GM18499 (cell line): ENCODE data around the gene CAMKK1.
A peak's percentile ranks its signal among the peaks of the same experiment; 100 is the strongest.
"Not testable (repeated sequence)": the region's sequence is repeated elsewhere in the genome, so short reads cannot be mapped to it uniquely, and the experiment has no call there.

ENCODE experiments used
- ATAC-seq: cut with Tn5 transposase; IDR thresholded peaks from one replicate; pipeline ENCODE4 v1.9.1; 2021; ENCODE audit warnings: moderate number of reproducible peaks; ENCODE audit not compliant: insufficient read depth, unreplicated experiment

CAMKK1 gene

DNA sequence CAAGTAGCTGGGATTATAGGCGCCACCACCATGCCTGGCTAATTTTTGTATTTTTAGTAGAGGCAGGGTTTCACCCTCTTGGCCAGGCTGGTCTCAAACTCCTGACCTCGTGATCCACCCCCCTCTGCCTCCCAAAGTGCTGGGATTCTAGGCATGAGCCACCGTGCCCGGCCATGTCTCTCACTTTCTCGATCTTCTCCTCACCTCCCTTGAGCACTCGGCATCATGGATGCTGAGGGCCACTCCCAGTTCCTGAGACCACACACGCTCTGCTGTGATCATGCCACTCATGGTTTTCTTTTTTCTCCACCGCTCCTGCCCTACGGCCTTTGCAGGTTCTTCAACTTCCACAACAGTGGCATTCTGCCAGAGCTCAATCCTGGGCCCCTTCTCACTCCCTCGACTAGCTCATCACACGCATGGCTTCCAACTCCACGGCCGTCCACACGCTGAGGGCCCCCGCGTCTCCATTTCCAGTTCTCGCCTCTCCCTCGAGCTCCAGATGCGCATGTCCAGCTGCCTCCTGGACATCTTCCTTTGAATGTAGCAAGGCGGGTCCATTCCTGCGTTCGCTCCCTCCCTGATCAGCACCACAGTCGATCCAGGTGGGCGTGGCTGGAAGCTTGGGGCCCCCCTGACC is 41.3 kb downstream of the CAMKK1 start:
- ATAC-seq: no peak

DNA sequence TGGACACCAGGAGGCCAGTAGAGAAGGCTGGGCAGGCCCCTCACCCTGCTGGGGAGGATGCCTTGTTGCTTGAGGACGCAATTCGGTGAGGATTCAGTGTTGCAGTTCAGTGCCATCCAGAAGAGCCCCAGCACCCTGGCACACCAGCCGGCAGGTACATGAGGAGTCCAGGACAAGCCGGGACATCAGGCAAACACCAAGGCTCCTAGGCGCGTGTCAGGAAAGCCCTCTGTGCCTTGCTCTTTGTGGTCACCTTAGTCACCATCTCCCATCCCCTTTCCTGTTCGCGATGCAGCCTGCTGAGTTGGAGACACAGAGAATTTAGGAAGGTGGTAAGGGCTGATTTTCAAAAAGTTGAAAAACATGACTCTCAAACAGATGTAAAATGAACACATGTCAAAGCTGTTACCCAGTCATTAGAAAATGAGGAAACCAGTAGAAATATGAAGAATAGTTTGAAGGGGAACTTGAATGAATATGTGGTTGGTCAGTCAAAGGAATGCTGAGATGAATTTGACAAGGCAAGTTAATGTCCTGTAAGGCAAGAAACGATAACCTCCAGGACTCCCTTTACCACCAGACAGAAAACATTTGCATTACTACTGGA is 44.5 kb downstream of the CAMKK1 start:
- ATAC-seq: no peak

DNA sequence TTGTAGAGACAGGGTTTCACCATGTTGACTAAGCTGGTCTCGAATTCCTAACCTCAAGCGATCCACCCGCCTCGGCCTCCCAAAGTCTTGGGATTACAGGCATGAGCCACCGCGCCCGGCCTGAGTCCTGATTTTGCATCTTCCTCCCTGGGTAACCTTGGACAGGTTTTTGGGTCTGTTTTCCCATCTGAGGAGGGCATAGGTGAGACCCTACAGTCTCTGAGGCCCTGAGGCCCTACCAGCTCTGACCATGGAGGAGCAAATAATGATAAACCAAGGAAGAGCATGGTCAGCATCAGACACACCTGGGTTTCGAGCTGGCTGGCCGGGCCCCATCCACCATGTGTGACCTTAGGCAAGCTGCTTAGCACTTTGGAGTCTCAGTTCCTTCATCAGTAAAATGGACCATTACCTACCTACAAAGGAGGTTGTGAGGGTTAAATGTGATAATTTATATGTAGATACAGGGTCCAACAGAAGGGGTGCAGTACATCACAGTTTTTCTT is 45.6 kb downstream of the CAMKK1 start:
- ATAC-seq: no peak

- ATAC-seq: no peak
Measured at GRCh38 chr17:3846437-3847164, 46.3 kb downstream of the CAMKK1 start.

- ATAC-seq: peak; percentile 75
Measured at GRCh38 chr17:3845621-3846436, 47.0 kb downstream of the CAMKK1 start, which contains the start of gene NCBP3. Gene NCBP3 (minus strand): TSS chr17:3846246. CDS start chr17:3846223, 23 bp downstream.

DNA sequence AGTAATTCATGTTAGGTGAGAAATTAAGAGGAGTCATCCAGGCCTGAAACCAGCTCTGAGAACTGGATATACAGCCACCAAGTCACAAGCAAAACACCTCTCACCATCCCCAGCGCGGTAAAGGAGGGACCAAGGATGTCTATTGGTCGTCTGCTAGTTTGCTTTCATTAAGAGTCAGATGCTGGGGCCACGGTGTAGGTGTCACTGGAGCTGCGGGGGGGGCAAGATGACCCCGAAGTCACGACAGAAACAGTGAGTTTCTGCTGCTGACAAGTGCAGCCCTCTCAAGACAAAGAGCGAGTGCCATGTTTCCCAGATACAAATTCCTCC is 47.6 kb downstream of the CAMKK1 start:
- no peak for ATAC-seq

GRCh38 chr17:3844556-3844955 is 48.3 kb downstream of the CAMKK1 start:
- not testable (repeated sequence) for ATAC-seq

- ATAC-seq: no peak
Measured at GRCh38 chr17:3843935-3844516, 48.8 kb downstream of the CAMKK1 start.

DNA sequence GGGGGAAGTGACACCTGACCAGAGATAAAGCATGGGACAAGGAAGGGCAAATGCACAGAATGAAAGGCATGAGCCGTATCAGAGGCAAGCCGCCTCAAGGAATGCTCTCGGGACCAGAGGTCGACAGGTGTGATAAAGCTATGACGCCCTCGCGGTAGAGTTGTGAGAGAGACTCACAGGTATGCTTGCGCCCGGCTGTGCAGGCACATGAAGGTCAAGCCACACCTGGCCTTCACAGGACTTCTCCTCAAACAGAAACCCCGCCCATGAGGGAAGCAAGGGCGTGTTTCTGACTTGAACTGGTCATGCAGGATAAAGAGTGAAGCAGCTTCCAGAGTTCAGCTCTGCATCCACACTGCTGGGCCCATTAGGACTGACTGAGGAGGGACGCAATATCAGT is 54.6 kb downstream of the CAMKK1 start:
- no peak for ATAC-seq

GRCh38 chr17:3836551-3836950 is 56.3 kb downstream of the CAMKK1 start:
- ATAC-seq: no peak

DNA sequence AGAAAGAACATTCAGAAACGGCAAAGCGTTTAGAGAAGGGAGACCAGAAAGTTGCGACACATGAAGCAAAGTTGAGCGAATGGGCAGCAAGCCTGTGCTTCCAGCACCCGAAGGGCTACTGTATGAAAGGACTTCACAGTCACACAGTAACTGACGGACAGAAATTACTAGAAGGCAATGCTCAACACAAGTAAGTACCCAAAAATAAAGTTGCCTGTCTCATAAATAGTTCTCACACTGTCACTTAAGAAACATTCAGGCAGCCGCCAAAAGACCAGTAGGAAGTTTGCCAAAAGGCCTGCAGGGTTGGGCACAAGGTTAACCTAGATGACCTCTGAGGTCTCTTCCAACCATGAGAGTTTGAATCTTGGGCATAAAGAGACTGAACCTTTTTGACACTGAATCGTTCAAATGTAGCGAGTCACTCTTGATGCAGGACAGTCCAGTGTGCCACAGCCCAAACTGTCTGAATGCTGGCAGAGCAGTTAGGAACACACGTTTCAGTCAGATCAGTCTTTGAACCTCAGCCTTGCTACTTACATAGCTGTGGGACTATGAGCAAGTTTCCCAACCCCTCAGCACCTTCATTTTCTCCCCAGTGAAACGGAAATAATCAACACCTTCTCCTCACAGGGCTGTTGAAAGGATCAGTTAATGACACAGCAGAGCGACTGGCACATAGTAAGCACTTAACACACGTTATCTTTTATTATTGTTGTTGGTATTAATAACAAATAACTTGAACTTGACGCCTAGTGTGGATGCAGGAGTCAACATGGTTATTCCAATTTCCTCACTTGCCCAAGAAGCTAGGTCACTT is 57.2 kb downstream of the CAMKK1 start:
- ATAC-seq: no peak

- no peak for ATAC-seq
Measured at GRCh38 chr17:3834811-3835210, 58.0 kb downstream of the CAMKK1 start.

GRCh38 chr17:3828852-3829232 is 64.0 kb downstream of the CAMKK1 start:
- no peak for ATAC-seq

DNA sequence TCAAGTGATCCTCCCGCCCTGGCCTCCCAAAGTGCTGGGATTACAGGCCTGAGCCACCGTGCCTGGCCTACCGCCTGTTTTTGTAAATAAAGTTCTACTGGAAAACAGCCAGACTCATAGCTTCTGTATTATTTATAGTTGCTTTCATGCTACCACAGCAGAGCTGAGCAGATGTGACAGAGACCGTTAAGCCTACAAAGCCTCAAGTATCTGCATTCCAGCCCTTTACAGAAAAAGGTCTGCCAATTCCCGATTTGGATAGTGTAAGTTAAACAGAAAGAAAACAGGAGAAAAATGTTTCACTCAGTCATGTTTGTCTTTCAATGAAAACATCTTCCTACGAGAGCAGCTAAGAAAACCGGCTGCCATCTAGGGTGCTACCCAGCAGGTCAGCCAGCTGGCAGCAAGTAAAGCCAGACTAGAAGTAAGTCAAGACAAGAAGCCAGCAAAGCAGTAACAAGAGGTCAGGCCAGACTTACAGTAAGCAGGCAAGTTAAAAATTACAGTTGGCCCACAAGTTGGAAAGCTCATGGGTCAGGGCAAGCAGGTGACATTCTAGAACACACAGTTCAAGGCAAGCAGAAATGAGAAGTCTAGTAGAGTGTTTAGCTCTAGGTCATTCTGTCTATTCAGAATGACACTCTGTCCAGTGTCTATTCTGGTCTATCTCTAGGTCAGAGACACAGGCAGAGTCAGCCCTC is 64.6 kb downstream of the CAMKK1 start:
- ATAC-seq: no peak

DNA sequence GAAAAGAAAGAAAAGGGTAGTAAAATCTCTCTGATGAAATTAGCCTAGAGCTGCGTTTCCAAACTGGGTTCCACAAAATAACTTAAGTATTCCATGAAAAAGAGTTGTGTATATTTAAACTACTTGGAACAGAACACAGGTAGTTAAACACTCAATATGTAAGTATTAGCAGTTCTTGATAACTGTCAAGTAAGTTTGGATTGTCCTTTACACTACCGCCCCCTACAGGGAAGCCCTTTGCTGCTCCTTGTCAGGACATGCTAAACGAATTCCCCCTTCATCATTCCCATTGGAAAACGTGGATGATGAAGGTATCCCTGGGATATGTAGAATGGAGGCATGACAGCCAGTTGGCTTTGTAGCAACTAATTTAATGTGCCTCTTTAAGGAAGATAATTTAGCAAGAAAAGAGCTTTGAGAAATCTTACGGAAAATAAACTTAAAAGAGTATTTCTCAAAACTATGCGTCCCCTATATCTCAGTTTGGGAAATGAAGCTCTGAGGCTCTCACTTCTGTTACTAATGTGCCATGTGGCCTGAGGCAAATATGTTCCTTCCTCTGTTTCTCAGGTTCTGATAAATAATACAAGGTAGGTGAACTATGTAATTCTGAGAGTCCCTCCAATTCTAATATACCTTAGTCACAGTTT is 65.6 kb downstream of the CAMKK1 start:
- no peak for ATAC-seq

- no peak for ATAC-seq
Measured at GRCh38 chr17:3826191-3826590, 66.7 kb downstream of the CAMKK1 start.

DNA sequence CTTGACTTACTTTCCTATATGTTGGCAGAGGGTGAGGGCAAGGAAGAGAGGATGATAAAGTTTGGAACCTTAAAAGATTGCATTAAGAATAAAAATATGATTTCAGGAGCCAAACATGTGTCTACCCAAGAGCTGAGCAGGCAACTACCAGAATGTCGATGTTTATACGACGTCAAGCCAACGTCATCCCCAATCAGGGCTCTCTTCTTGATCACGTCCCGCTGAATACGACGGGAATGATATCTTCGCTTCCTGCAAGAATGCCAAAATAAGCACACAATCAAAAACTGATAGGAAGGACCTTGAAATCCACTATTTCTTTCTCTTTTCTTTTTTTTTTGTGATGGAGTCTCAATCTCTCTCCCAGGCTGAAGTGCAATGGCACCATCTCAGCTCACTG is 71.8 kb downstream of the CAMKK1 start:
- ATAC-seq: no peak

DNA sequence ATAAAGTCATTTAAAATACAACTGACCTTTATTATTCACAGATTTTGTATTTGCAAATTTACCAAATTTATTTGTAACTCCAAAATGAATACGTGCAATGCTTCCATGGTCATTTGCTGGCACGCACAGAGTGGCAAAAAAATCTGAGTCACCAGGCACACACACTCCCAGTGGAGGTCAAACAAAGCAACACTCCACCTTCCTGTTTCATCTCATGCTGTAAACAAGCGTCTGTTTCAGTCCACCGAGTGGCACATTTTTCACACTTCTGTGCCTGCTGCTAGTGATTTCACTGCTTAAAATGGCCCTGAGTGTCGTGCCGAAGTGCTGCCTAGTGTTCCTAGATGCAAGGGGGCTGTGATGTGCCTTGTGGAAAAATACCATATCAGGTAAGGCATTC is 74.1 kb downstream of the CAMKK1 start:
- ATAC-seq: no peak
